Peyer's patch (tissue), 4 donors: ENCODE data around the gene SALL1.

Experiments
- POLR2A ChIP-seq, 2 donors: fragments of 450-650 bp; IDR thresholded peaks; one replicate each; pipeline ENCODE4 v1.5.1; 2017; ENCODE audit warnings: antibody characterized with exemption in 2 of 2, mild to moderate bottlenecking in 2 of 2, moderate library complexity in 2 of 2
- TF ChIP-seq, protein P1 (sequence below), 6 experiments: fragments of 450-650 bp in 4 of 6; fragments of 200-600 bp in 2 of 6; sonication (generic) in 1 of 6; IDR thresholded peaks; one replicate each; pipeline ENCODE4 v1.5.1; 2017 to 2019; ENCODE audit warnings: antibody characterized with exemption in 6 of 6, mild to moderate bottlenecking in 3 of 6, moderate library complexity in 1 of 6

DNA sequence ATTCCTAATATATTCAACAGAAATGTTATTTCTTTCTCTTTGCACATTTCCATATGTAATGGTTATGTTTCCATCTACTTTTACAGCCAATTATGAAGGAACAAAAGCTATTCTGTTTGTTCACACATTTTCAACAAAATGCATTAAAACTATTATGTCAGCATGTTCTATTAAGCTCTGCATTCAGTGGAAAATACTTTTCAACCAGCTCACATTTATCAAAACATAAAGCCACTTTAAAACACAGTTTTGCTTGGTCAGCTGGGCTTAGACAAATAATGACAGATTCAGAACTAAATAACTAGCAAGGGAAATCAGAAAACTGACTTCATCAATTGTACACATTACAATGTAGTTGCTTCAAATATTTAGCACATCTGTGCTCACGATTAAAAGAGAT is 6.9 kb downstream of the SALL1 start:
- TF ChIP-seq, protein P1, sequence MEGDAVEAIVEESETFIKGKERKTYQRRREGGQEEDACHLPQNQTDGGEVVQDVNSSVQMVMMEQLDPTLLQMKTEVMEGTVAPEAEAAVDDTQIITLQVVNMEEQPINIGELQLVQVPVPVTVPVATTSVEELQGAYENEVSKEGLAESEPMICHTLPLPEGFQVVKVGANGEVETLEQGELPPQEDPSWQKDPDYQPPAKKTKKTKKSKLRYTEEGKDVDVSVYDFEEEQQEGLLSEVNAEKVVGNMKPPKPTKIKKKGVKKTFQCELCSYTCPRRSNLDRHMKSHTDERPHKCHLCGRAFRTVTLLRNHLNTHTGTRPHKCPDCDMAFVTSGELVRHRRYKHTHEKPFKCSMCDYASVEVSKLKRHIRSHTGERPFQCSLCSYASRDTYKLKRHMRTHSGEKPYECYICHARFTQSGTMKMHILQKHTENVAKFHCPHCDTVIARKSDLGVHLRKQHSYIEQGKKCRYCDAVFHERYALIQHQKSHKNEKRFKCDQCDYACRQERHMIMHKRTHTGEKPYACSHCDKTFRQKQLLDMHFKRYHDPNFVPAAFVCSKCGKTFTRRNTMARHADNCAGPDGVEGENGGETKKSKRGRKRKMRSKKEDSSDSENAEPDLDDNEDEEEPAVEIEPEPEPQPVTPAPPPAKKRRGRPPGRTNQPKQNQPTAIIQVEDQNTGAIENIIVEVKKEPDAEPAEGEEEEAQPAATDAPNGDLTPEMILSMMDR (IDR thresholded peaks at IDR 0.05): no peak
- no peak for TF ChIP-seq POLR2A (IDR thresholded peaks at IDR 0.05)
